Loucy (cell line): Measurements from ENCODE around the gene PCMTD2.

Experiments used
- EZH2phosphoT487 ChIP-seq: fragments of 200-600 bp; IDR thresholded peaks from 2 replicates; pipeline ENCODE4 v1.6.1; 2018; ENCODE audit warnings: antibody characterized with exemption, mild to moderate bottlenecking, moderate library complexity, borderline replicate concordance
- TF ChIP-seq, protein P1 (sequence below): fragments of 200-600 bp; sonication (generic); conservative IDR thresholded peaks from 2 replicates; pipeline ENCODE4 v1.5.1; 2014; ENCODE audit warnings: mild to moderate bottlenecking, antibody characterized with exemption, low read length

- TF ChIP-seq, protein P1, sequence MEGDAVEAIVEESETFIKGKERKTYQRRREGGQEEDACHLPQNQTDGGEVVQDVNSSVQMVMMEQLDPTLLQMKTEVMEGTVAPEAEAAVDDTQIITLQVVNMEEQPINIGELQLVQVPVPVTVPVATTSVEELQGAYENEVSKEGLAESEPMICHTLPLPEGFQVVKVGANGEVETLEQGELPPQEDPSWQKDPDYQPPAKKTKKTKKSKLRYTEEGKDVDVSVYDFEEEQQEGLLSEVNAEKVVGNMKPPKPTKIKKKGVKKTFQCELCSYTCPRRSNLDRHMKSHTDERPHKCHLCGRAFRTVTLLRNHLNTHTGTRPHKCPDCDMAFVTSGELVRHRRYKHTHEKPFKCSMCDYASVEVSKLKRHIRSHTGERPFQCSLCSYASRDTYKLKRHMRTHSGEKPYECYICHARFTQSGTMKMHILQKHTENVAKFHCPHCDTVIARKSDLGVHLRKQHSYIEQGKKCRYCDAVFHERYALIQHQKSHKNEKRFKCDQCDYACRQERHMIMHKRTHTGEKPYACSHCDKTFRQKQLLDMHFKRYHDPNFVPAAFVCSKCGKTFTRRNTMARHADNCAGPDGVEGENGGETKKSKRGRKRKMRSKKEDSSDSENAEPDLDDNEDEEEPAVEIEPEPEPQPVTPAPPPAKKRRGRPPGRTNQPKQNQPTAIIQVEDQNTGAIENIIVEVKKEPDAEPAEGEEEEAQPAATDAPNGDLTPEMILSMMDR = no peak
- TF ChIP-seq EZH2phosphoT487 = no peak
Measured at GRCh38 chr20:64247307-64247618, 8.3 kb upstream of the PCMTD2 start.
